NCI-H1092 treated with DMSO at 0.1 percent for 48 hours (cell line): ENCODE measurements around the gene MAP2K3.

Experiments used
- DNase-seq: peaks from one replicate; lab custom pipeline; 2025; lab: John Stamatoyannopoulos, UW

The MAP2K3 gene

GRCh38 chr17:21284319-21285163 lies at the start of gene MAP2K3:
Gene MAP2K3 (plus strand): TSS chr17:21284711. CDS start chr17:21284921, 210 bp downstream.
- peak; percentile 96 for DNase-seq

GRCh38 chr17:21235921-21236320 lies 48.6 kb upstream of the MAP2K3 start:
- no peak for DNase-seq

GRCh38 chr17:21239680-21240368 lies 44.7 kb upstream of the MAP2K3 start:
- DNase-seq = no peak

GRCh38 chr17:21240369-21241055 lies 44.0 kb upstream of the MAP2K3 start:
- no peak for DNase-seq

GRCh38 chr17:21241564-21241963 lies 42.9 kb upstream of the MAP2K3 start:
- DNase-seq = no peak

GRCh38 chr17:21242026-21242697 lies 42.3 kb upstream of the MAP2K3 start:
- DNase-seq = no peak

- no peak for DNase-seq
Observed at GRCh38 chr17:21242780-21243515, 41.6 kb upstream of the MAP2K3 start.

- DNase-seq = no peak
Observed at GRCh38 chr17:21243516-21244303, 40.8 kb upstream of the MAP2K3 start.

- no peak for DNase-seq
Observed at GRCh38 chr17:21245639-21246084, 38.8 kb upstream of the MAP2K3 start.

GRCh38 chr17:21246698-21247097 lies 37.8 kb upstream of the MAP2K3 start:
- DNase-seq = no peak

- no peak for DNase-seq
Observed at GRCh38 chr17:21247552-21248258, 36.8 kb upstream of the MAP2K3 start.

- DNase-seq = no peak
Observed at GRCh38 chr17:21248500-21248899, 36.0 kb upstream of the MAP2K3 start.

- DNase-seq = no peak
Observed at GRCh38 chr17:21249086-21249795, 35.3 kb upstream of the MAP2K3 start.

- no peak for DNase-seq
Observed at GRCh38 chr17:21249920-21250703, 34.4 kb upstream of the MAP2K3 start.

GRCh38 chr17:21250854-21251253 lies 33.7 kb upstream of the MAP2K3 start:
- no peak for DNase-seq

- DNase-seq = no peak
Observed at GRCh38 chr17:21251337-21252010, 33.0 kb upstream of the MAP2K3 start.

GRCh38 chr17:21252289-21252795 lies 32.2 kb upstream of the MAP2K3 start:
- no peak for DNase-seq
